Loucy (cell line): Measurements from ENCODE around the gene CACNA1H.
"Not testable (repeated sequence)": the region's sequence is repeated elsewhere in the genome, so short reads cannot be mapped to it uniquely, and the experiment has no call there.

Experiments
- H2AFZ ChIP-seq: fragments of 200-600 bp; sonication (generic); 2 replicates; pipeline ENCODE4 v1.6.0; 2016; ENCODE audit warnings: antibody characterized with exemption, mild to moderate bottlenecking, low read length, moderate library complexity
- H3F3A ChIP-seq: fragments of 200-600 bp; 2 replicates; pipeline ENCODE4 v1.6.0; 2016; ENCODE audit warnings: antibody characterized with exemption, low read depth, mild to moderate bottlenecking
- H3K27me3 ChIP-seq: fragments of 200-600 bp; sonication (generic); 2 replicates; pipeline ENCODE4 v1.6.1; 2014; ENCODE audit warnings: low read length, mild to moderate bottlenecking; ENCODE audit not compliant: insufficient read depth, poor library complexity, severe bottlenecking
- H3K36me3 ChIP-seq: fragments of 200-600 bp; sonication (generic); 2 replicates; pipeline ENCODE4 v1.6.1; 2016; ENCODE audit warnings: low read length; ENCODE audit not compliant: insufficient read depth
- H3K4me1 ChIP-seq: fragments of 200-600 bp; sonication (generic); 2 replicates; pipeline ENCODE4 v1.5.1; 2014; ENCODE audit warnings: low read length, mild to moderate bottlenecking; ENCODE audit not compliant: insufficient read depth, poor library complexity, severe bottlenecking
- H3K4me2 ChIP-seq: fragments of 200-600 bp; sonication (generic); 2 replicates; pipeline ENCODE4 v1.6.0; 2014; ENCODE audit warnings: antibody characterized with exemption, low read length, low read depth, mild to moderate bottlenecking; ENCODE audit not compliant: poor library complexity, severe bottlenecking
- H3K4me3 ChIP-seq: fragments of 200-600 bp; sonication (generic); 2 replicates; pipeline ENCODE4 v1.5.1; 2014; ENCODE audit warnings: low read length, mild to moderate bottlenecking, mixed read lengths; ENCODE audit not compliant: poor library complexity, severe bottlenecking
- H3K79me2 ChIP-seq: fragments of 200-600 bp; sonication (generic); 2 replicates; pipeline ENCODE4 v1.6.1; 2014; ENCODE audit warnings: low read length; ENCODE audit not compliant: insufficient read depth
- H3K9ac ChIP-seq: fragments of 200-600 bp; sonication (generic); 2 replicates; pipeline ENCODE4 v1.6.0; 2014; ENCODE audit warnings: mild to moderate bottlenecking, low read depth, low read length, moderate library complexity; ENCODE audit not compliant: poor library complexity, severe bottlenecking
- H3K9me2 ChIP-seq: fragments of 200-600 bp; sonication (generic); replicated peaks from 2 replicates; pipeline ENCODE4 v1.6.1; 2016; ENCODE audit warnings: low read depth, low read length, mixed read lengths
- H3K9me3 ChIP-seq: fragments of 200-600 bp; sonication (generic); 2 replicates; pipeline ENCODE4 v1.6.1; 2014; ENCODE audit warnings: mild to moderate bottlenecking, antibody characterized with exemption, low read length, low read depth; ENCODE audit not compliant: insufficient read depth
- H4K20me1 ChIP-seq: fragments of 200-600 bp; sonication (generic); 2 replicates; pipeline ENCODE4 v1.6.0; 2014; ENCODE audit warnings: antibody characterized with exemption, low read length, mild to moderate bottlenecking; ENCODE audit not compliant: insufficient read depth, poor library complexity, severe bottlenecking
- CTCF ChIP-seq: fragments of 200-600 bp; sonication (generic); conservative IDR thresholded peaks from 2 replicates; pipeline ENCODE4 v1.5.1; 2014; ENCODE audit warnings: mild to moderate bottlenecking, antibody characterized with exemption, low read length
- EZH2phosphoT487 ChIP-seq: fragments of 200-600 bp; IDR thresholded peaks from 2 replicates; pipeline ENCODE4 v1.6.1; 2018; ENCODE audit warnings: antibody characterized with exemption, mild to moderate bottlenecking, moderate library complexity, borderline replicate concordance

CACNA1H gene

GRCh38 chr16:1197237-1197866 lies 44.4 kb downstream of the CACNA1H start:
- H3K79me2 ChIP-seq: no peaks in the 10 kb centered on the region
- H3K4me3 ChIP-seq: no peak overlapping the region
- no peak overlapping the region for H3K9ac ChIP-seq
- H3K4me2 ChIP-seq: no peak overlapping the region
- no peaks in the 10 kb centered on the region for H3K36me3 ChIP-seq
- no peaks in the 10 kb centered on the region for H3K9me3 ChIP-seq
- no peaks in the 10 kb centered on the region for H3K9me2 ChIP-seq
- H3K4me1 ChIP-seq: no peaks in the 10 kb centered on the region
- TF ChIP-seq EZH2phosphoT487 (no peak), CTCF (no peak)
- no peaks in the 10 kb centered on the region for H4K20me1 ChIP-seq
- no peaks in the 10 kb centered on the region for H3F3A ChIP-seq
- no peaks in the 10 kb centered on the region for H3K27me3 ChIP-seq
- H2AFZ ChIP-seq: no peak overlapping the region

- Histone ChIP-seq H4K20me1 (no peaks in the 10 kb centered on the region), H3K4me3 (no peak overlapping the region), H3K36me3 (no peaks in the 10 kb centered on the region), H3F3A (no peaks in the 10 kb centered on the region), H3K4me1 (no peaks in the 10 kb centered on the region), H3K9me3 (no peaks in the 10 kb centered on the region), H3K27me3 (no peaks in the 10 kb centered on the region), H3K79me2 (no peaks in the 10 kb centered on the region), H3K9me2 (no peaks in the 10 kb centered on the region), H3K9ac (no peak overlapping the region), H3K4me2 (no peak overlapping the region), H2AFZ (no peak overlapping the region)
- TF ChIP-seq EZH2phosphoT487: no peak
- no peak for TF ChIP-seq CTCF
Observed at GRCh38 chr16:1198194-1198593, 45.3 kb downstream of the CACNA1H start.

- not testable (repeated sequence) for H3K27me3 ChIP-seq, H2AFZ ChIP-seq, H3K9me2 ChIP-seq, H3K4me3 ChIP-seq, H3K4me1 ChIP-seq, H3K79me2 ChIP-seq, H3K9me3 ChIP-seq, H3K9ac ChIP-seq, H4K20me1 ChIP-seq, H3F3A ChIP-seq, H3K4me2 ChIP-seq, H3K36me3 ChIP-seq
Observed at GRCh38 chr16:1198671-1199346, 45.9 kb downstream of the CACNA1H start.
